ENCODE measurements around the gene SPOPL.

Gene SPOPL

DNA sequence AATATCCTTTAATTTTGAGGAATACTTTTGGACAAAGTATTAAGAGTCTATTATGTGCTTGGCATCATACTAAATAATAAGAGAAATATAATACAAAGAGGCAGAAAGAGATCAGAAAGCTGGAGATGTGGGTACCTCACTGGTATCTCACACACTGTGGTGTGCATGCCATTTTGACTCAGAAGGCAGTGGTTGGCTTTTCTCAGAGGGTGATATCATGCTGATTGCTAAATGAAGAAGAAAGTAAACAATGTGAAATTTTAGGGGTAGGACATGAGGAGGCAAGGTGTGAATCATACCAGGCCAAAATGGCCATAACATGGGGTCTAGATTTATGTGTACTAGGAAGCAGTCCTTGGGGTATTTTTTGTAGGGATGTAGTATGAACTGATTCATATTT, 16.6 kb upstream of the SPOPL start:
- TF ChIP-seq, protein P1, sequence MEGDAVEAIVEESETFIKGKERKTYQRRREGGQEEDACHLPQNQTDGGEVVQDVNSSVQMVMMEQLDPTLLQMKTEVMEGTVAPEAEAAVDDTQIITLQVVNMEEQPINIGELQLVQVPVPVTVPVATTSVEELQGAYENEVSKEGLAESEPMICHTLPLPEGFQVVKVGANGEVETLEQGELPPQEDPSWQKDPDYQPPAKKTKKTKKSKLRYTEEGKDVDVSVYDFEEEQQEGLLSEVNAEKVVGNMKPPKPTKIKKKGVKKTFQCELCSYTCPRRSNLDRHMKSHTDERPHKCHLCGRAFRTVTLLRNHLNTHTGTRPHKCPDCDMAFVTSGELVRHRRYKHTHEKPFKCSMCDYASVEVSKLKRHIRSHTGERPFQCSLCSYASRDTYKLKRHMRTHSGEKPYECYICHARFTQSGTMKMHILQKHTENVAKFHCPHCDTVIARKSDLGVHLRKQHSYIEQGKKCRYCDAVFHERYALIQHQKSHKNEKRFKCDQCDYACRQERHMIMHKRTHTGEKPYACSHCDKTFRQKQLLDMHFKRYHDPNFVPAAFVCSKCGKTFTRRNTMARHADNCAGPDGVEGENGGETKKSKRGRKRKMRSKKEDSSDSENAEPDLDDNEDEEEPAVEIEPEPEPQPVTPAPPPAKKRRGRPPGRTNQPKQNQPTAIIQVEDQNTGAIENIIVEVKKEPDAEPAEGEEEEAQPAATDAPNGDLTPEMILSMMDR (conservative IDR thresholded peaks at IDR 0.05; ENCODE audit: low read depth, low read length), result no peak
- no peak overlapping the region for H3K4me3 ChIP-seq (ENCODE audit: low read depth, low read length)
- no peak for DNase-seq (ENCODE audit: low read depth)

GRCh38 chr2:138486363-138487198, 15.0 kb upstream of the SPOPL start:
- peak; percentile 23 for DNase-seq (ENCODE audit: low read depth)
- TF ChIP-seq, protein P1 (conservative IDR thresholded peaks at IDR 0.05; ENCODE audit: low read depth, low read length), result peak; percentile 32
- H3K4me3 ChIP-seq (ENCODE audit: low read depth, low read length), result no peak overlapping the region

- no peak for DNase-seq (ENCODE audit: low read depth)
- H3K4me3 ChIP-seq (ENCODE audit: low read depth, low read length), result no peak overlapping the region
- TF ChIP-seq, protein P1 (conservative IDR thresholded peaks at IDR 0.05; ENCODE audit: low read depth, low read length), result no peak
Observed at GRCh38 chr2:138490673-138491494, 10.7 kb upstream of the SPOPL start.

DNA sequence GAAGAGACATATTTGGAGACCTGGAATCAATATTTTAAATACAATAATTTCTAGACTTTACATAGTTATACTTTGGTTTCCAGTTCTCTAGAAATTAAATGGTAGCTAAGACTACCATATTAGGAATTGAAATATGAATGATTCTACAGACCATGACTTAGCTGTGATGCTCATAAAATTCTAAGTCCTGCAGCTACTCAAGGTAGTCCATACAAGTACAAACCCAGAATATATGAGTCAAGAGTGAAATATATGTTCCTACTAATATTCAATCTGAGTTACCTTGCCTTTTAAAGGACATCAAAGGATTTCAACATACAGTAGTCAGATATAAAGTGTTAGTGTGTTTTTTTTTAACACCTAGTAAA, 10.1 kb upstream of the SPOPL start:
- no peak for DNase-seq (ENCODE audit: low read depth)
- no peak overlapping the region for H3K4me3 ChIP-seq (ENCODE audit: low read depth, low read length)
- TF ChIP-seq, protein P1 (conservative IDR thresholded peaks at IDR 0.05; ENCODE audit: low read depth, low read length), result no peak

DNA sequence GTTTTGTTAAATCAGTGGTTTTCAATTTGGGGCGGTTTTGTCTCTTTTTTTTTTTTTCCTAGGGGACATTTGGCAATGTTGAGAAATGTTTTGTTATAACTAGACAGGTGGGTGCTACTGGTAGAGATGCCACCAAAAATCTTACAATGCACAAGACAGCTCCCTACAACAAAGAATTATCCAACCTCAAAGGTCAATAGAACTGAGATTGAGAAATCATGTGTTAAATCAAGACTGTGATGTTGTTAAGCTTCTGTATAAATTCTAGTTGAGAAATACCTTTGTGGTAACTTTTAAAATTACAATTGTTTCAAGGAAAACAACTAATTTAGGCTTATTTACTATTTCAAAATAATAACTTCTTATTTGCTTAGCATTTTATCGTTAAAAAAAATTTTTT, 9.4 kb upstream of the SPOPL start:
- no peak overlapping the region for H3K4me3 ChIP-seq (ENCODE audit: low read depth, low read length)
- TF ChIP-seq, protein P1 (conservative IDR thresholded peaks at IDR 0.05; ENCODE audit: low read depth, low read length), result no peak

GRCh38 chr2:138493334-138493733, 8.2 kb upstream of the SPOPL start:
- H3K4me3 ChIP-seq (ENCODE audit: low read depth, low read length), result no peak overlapping the region
- TF ChIP-seq, protein P1 (conservative IDR thresholded peaks at IDR 0.05; ENCODE audit: low read depth, low read length), result no peak
- DNase-seq (ENCODE audit: low read depth), result no peak

More for the DNA sequence above, 9.4 kb upstream of the SPOPL start:
- no peak for DNase-seq (ENCODE audit: low read depth)
